ENCODE data around the gene ADAR. TPM values are rescaled to one million over a fixed set of nuclear protein-coding genes. Genes with fewer than 3 reads are reported as not detected.
A peak's percentile ranks its signal among the peaks of the same experiment; 100 is the strongest.

ADAR gene
- total RNA-seq, 1 donor from 2014 or later, result 148 TPM

GRCh38 chr1:154549202-154549770 lies 58.7 kb downstream of the ADAR start:
- Mint-ChIP-seq H3K4me1 (peaks cover 6% of the 10 kb centered on the region), H3K4me3 (no peak overlapping the region), H3K27me3 (ENCODE audit: low read depth) (peaks cover 4% of the 10 kb centered on the region), H3K36me3 (ENCODE audit: low read depth) (peaks cover 11% of the 10 kb centered on the region), H3K9me3 (no peaks in the 10 kb centered on the region), H3K27ac (ENCODE audit: unreplicated experiment) (peak overlapping the region; percentile 38)
- no peak for DNase-seq (ENCODE audit: low read depth, low spot score)
- TF ChIP-seq, protein P1, sequence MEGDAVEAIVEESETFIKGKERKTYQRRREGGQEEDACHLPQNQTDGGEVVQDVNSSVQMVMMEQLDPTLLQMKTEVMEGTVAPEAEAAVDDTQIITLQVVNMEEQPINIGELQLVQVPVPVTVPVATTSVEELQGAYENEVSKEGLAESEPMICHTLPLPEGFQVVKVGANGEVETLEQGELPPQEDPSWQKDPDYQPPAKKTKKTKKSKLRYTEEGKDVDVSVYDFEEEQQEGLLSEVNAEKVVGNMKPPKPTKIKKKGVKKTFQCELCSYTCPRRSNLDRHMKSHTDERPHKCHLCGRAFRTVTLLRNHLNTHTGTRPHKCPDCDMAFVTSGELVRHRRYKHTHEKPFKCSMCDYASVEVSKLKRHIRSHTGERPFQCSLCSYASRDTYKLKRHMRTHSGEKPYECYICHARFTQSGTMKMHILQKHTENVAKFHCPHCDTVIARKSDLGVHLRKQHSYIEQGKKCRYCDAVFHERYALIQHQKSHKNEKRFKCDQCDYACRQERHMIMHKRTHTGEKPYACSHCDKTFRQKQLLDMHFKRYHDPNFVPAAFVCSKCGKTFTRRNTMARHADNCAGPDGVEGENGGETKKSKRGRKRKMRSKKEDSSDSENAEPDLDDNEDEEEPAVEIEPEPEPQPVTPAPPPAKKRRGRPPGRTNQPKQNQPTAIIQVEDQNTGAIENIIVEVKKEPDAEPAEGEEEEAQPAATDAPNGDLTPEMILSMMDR (conservative IDR thresholded peaks at IDR 0.05), result no peak

DNA sequence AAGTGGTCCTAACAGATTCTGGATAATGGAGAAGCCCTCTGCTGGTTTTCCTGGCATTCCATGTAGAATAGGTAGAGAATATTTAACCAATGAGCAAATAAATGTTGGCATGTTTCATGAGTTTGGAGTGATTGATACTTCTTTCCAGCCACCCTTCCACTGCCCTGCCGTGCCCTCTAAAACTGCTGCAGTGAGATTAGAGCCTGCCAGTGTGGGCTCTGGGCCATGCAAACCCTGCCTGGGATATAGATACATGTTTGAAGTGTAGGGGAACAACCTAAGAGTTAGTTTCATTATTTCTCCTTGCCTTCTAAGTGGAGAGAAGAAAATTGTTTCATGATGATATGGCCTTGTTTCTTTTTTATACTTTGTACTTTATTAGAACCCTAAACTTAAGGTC lies 60.0 kb downstream of the ADAR start:
- Mint-ChIP-seq H3K27ac (ENCODE audit: unreplicated experiment) (no peak overlapping the region), H3K36me3 (ENCODE audit: low read depth) (peaks cover 9% of the 10 kb centered on the region), H3K9me3 (no peaks in the 10 kb centered on the region), H3K27me3 (ENCODE audit: low read depth) (peaks cover 4% of the 10 kb centered on the region), H3K4me1 (peaks cover 6% of the 10 kb centered on the region), H3K4me3 (no peak overlapping the region)
- DNase-seq (ENCODE audit: low read depth, low spot score), result no peak
- TF ChIP-seq, protein P1 (conservative IDR thresholded peaks at IDR 0.05), result no peak

DNA sequence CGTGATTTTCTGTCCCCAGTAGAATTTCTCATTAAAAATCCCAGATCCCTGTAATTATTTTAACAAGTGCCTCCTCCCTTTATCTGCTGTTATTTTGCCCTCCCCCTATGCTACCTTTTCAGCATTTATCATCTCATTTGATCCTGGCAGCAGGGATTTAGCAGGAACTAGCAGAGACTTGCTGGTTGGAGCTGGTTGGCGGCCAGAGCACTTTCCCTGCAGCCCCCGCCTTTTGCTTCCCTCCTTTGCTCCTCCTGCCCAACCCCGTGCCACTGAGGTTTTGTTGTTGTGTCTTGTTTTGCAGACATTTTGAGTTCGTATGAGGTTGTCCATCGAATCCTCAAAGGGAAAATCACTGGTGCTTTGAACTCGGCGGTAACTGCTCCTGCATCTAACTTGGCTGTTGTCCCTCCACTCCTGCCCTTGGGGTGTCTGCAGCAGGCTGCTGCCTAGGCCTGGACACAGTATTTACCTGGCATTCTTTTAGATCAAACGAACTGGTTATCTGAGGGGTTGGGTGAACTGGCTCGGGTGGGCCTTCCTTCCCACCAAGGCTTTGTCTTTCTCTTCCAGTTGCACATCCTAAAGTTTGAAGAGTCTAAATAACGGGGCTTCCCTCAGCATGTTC lies 60.8 kb downstream of the ADAR start:
- H3K4me3 Mint-ChIP-seq, result no peak overlapping the region
- H3K4me1 Mint-ChIP-seq, result peaks cover 6% of the 10 kb centered on the region
- no peak for DNase-seq (ENCODE audit: low read depth, low spot score)
- H3K9me3 Mint-ChIP-seq, result no peaks in the 10 kb centered on the region
- peak overlapping the region; percentile 51 for H3K27ac Mint-ChIP-seq (ENCODE audit: unreplicated experiment)
- TF ChIP-seq, protein P1 (conservative IDR thresholded peaks at IDR 0.05), result no peak
- H3K36me3 Mint-ChIP-seq (ENCODE audit: low read depth), result peaks cover 9% of the 10 kb centered on the region
- peaks cover 8% of the 10 kb centered on the region for H3K27me3 Mint-ChIP-seq (ENCODE audit: low read depth)

DNA sequence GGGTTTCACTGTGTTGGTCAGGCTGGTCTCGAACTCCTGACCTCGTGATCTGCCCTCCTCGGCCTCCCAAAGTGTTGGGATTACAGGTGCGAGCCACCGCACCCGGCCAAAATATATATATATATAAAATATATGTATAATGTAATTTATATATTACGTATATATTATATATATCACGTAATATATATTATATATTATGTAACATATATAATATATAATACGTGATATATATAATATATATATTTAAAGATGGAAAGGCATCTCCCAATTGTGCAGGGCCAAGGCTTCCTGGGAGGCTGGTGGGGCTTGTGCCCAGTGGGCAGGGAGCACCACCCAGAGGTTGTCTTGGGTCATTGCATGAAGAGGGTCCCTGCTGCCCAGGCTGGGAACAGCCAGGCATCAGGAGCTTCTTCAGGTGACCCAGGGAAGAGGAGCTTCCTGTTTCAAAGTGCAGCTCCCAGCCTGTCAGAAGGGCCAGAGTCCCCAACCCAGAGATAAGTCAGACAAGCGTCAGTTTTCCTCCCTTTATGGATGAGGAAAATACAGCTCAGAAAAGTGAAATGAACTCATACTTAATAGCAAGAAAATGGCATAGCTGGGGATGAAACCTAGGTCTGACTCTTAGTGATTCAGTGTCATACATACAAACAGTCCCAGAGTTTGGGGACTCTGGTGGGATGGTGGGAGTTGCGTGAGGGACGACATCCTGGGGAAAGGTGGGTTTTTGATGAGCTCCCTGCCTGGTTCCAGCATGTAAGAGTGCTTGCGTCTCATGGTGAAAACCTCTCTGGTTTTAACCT lies 61.5 kb downstream of the ADAR start:
- Mint-ChIP-seq H3K9me3 (no peaks in the 10 kb centered on the region), H3K4me1 (peaks cover 6% of the 10 kb centered on the region), H3K27me3 (ENCODE audit: low read depth) (peaks cover 14% of the 10 kb centered on the region), H3K27ac (ENCODE audit: unreplicated experiment) (no peak overlapping the region), H3K36me3 (ENCODE audit: low read depth) (peaks cover 9% of the 10 kb centered on the region), H3K4me3 (no peak overlapping the region)
- DNase-seq (ENCODE audit: low read depth, low spot score), result peak; percentile 53
- TF ChIP-seq, protein P1 (conservative IDR thresholded peaks at IDR 0.05), result peak; percentile 74

DNA sequence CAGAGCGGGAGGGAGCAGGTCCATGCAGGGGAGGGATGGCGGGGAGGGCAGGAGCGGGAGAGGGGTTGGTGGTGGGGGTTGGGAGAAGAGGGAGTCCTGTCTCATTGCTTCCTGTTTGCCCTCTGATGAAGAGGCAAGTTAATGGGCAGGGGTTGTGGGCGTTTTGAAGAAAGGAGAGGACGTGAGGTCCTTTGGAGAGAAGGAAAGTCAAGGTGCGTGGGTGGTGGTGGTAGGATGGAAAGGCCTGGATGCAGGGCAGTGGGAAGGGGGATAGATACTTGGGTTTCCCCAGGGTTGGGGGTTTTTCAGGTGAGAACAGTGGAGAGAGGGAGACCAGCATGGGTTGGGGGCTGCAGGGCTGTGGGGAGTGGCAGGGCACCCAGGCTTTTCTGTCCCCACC lies 66.8 kb downstream of the ADAR start:
- Mint-ChIP-seq H3K9me3 (no peaks in the 10 kb centered on the region), H3K4me1 (no peaks in the 10 kb centered on the region), H3K27me3 (ENCODE audit: low read depth) (peaks cover 34% of the 10 kb centered on the region), H3K36me3 (ENCODE audit: low read depth) (no peaks in the 10 kb centered on the region), H3K4me3 (no peak overlapping the region), H3K27ac (ENCODE audit: unreplicated experiment) (no peak overlapping the region)
- no peak for DNase-seq (ENCODE audit: low read depth, low spot score)
- TF ChIP-seq, protein P1 (conservative IDR thresholded peaks at IDR 0.05), result no peak

Measured in neural crest cell (in vitro differentiated cells).